Measurements from ENCODE around the gene EHD3.

EHD3 gene

DNA sequence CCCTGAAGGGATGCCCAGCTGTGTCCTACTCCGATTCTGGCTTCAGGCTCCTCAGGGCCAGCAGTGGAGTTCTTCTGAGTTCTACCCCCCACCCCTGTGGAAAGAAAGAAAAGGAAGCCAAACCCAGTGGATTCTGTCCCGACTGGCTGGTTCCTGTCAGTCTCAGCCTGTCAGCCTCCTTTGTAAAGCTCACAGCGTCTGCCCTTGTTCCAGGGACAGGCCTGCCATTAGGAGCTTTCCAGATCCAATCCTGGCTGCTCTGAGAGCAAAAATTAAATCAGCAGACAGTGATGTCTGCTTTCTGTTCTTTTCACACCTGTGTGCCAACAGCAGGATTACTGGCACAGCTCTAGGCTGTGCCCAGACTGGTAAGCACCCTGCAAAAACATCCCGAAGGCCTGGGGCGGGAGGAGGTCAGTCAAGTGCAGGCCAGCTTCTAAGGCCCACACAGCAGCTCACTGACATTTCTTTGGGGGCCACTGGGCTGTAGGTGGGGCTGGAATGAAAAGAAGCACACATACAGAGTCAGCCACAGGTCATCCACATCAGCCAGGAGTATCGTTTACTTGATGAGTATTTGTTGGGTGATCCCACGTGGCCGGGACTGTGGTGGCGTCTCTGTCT, 69.1 kb downstream of the EHD3 start:
- 77 to 86% methylated on average over 9 of the region's 9 CpGs for WGBS, 2 experiments
- Histone ChIP-seq H3K36me3 (ENCODE audit: control insufficient read depth, insufficient read depth, low read length) (no peaks in the 10 kb centered on the region), H3K27me3 (ENCODE audit: control insufficient read depth, insufficient read depth, low read length, poor library complexity, severe bottlenecking) (no peaks in the 10 kb centered on the region), H3K4me3 (ENCODE audit: insufficient read depth, low read depth, low read length) (no peak overlapping the region), H3K27ac (ENCODE audit: insufficient read depth, low read depth, low read length, poor library complexity, severe bottlenecking) (no peak overlapping the region), H3K9me3 (ENCODE audit: control insufficient read depth, low read length) (no peaks in the 10 kb centered on the region), H3K4me1 (ENCODE audit: control insufficient read depth, insufficient read depth, low read length) (no peaks in the 10 kb centered on the region)

DNA sequence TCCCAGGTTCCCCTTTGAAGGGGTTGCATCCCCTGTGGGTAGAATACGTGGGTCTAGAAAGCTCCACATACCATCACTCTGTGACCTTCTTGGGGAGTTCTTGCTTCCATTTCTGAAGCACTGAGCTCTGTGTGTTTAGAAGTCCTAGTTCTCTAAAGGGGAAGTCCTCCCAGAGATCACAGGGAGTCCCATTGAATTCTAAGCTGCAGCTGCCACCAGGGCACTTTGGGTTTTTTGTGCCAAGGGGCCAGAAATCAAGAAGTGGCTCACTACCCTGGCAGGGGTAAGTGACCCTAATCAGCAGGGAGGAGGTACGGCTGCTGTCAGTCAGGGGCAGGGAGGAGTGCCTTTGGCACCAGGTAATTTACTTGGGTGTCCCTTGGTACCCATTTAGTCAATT, 70.9 kb downstream of the EHD3 start:
- WGBS, 2 experiments, result 87 to 96% methylated on average over 2 of the region's 2 CpGs
- Histone ChIP-seq H3K4me1 (ENCODE audit: control insufficient read depth, insufficient read depth, low read length) (no peaks in the 10 kb centered on the region), H3K4me3 (ENCODE audit: insufficient read depth, low read depth, low read length) (no peak overlapping the region), H3K36me3 (ENCODE audit: control insufficient read depth, insufficient read depth, low read length) (no peaks in the 10 kb centered on the region), H3K27me3 (ENCODE audit: control insufficient read depth, insufficient read depth, low read length, poor library complexity, severe bottlenecking) (no peaks in the 10 kb centered on the region), H3K9me3 (ENCODE audit: control insufficient read depth, low read length) (no peaks in the 10 kb centered on the region), H3K27ac (ENCODE audit: insufficient read depth, low read depth, low read length, poor library complexity, severe bottlenecking) (no peak overlapping the region)

DNA sequence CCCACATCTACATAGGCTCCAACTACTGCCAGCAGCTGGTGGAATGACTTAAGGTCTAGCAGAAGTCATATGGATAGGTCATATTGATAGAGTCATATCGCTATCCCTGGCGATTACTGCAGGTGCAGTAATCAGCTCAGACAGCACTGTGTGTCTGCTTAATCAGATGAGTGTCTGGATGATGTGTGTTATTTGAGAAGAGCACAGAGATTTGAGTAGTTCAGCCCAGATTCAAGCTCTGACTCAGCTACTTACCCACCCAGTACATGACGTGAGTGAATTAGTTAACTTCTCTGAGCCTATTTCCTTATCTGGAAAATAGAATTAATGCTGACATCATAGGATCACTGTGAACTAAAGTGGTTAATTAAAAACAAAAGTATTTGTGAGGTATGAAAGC, 78.9 kb downstream of the EHD3 start:
- no peak overlapping the region for H3K4me3 ChIP-seq (ENCODE audit: insufficient read depth, low read depth, low read length)

DNA sequence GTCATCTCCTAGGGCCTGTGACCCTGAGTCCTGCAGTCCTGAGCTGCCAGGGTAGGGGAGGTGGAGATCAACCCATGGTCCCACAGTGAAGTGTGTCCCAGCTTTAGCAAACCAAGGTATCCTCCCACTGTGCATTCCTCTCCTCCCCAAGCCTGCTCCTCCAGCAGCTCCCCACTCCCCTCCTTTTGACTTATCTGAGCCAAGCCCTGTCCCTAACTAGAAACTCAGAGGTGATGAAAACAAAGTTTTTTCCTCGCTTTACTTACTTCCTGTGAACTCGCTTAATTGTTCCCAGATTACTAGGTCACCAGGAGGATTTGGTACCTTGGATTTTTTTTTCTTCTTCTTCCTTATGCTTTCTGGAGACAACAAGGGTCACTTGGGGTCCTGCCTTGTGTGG, 80.8 kb downstream of the EHD3 start:
- WGBS, 2 experiments, result 91 to 93% methylated on average over 2 of the region's 2 CpGs

More for the DNA sequence above, 78.9 kb downstream of the EHD3 start:
- 91 to 97% methylated on average over 3 of the region's 3 CpGs for WGBS, 2 experiments
- no peak overlapping the region for H3K27ac ChIP-seq (ENCODE audit: insufficient read depth, low read depth, low read length, poor library complexity, severe bottlenecking)
- no peaks in the 10 kb centered on the region for H3K9me3 ChIP-seq (ENCODE audit: control insufficient read depth, low read length)
- no peaks in the 10 kb centered on the region for H3K36me3 ChIP-seq (ENCODE audit: control insufficient read depth, insufficient read depth, low read length)
- H3K27me3 ChIP-seq (ENCODE audit: control insufficient read depth, insufficient read depth, low read length, poor library complexity, severe bottlenecking), result no peaks in the 10 kb centered on the region
- no peaks in the 10 kb centered on the region for H3K4me1 ChIP-seq (ENCODE audit: control insufficient read depth, insufficient read depth, low read length)

DNA sequence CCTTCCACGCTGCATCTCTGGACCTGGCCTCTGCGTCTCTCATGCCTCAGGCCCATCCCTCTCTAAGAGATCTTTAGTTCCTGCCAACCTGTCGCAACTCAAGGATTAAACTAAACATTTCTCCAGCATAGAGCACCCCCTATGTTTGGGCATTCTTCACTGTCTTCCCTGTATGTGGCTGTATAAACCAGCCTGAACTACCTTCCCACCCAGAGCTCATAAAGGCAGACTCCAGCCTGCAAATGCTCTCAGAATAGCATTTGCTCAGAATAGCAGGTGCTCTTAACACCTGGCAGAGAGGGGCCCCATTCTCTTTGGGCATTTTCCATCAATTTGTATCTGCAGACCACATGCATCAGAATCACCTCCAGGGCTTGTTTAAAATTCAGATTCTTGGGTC, 83.4 kb downstream of the EHD3 start:
- H3K36me3 ChIP-seq (ENCODE audit: control insufficient read depth, insufficient read depth, low read length), result no peaks in the 10 kb centered on the region
- 62 to 64% methylated on average over 3 of the region's 3 CpGs for WGBS, 2 experiments

More for the DNA sequence above, 80.8 kb downstream of the EHD3 start:
- Histone ChIP-seq H3K9me3 (ENCODE audit: control insufficient read depth, low read length) (no peaks in the 10 kb centered on the region), H3K27me3 (ENCODE audit: control insufficient read depth, insufficient read depth, low read length, poor library complexity, severe bottlenecking) (no peaks in the 10 kb centered on the region), H3K4me3 (ENCODE audit: insufficient read depth, low read depth, low read length) (no peak overlapping the region), H3K36me3 (ENCODE audit: control insufficient read depth, insufficient read depth, low read length) (no peaks in the 10 kb centered on the region), H3K4me1 (ENCODE audit: control insufficient read depth, insufficient read depth, low read length) (no peaks in the 10 kb centered on the region), H3K27ac (ENCODE audit: insufficient read depth, low read depth, low read length, poor library complexity, severe bottlenecking) (no peak overlapping the region)

DNA sequence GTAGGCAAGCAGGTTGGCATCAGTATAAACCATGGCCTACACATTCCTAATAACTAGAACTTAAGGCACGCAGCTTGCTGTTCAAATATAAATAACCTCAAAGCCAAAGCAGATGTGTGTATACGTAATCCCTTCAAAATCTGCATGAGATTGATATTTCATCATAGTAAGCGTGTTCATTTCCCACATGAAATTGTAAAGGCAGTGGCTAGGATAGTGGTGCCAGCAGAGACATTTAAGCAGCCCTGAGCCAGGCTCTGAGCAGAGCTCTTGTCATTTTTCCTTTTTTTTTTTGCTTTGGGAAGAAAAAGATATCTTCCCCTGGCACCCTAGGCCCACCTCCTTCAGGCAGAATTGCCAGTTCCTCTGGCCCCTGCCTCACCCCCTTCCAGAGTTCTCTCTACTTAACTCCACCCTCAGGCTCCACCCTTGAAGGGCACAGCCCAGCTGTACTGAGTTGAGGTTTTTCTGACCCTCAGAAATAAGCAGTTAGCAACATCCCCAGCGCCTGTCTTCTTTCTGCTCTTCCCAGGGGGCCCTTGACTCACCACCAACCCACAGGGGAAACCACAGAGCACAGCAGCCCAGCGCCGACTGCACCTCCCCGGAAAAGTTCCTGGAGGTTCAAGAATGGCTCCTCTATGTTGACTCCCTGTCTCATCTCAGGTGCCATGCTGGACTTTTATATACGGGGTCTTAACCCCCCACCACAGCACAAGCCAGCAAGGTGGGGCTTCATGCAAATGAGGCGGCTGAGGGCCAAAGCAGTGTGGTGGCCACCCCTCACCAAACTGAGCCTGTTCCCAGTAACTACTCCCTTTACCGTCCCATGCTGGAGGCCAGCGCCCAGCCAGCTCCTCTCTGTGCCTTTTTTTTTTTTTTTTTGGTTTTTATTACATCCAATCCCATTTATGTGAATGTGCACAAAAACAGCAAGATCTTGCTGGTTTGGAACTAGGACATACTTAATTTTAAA, 84.7 kb downstream of the EHD3 start:
- Histone ChIP-seq H3K4me1 (ENCODE audit: control insufficient read depth, insufficient read depth, low read length) (no peaks in the 10 kb centered on the region), H3K9me3 (ENCODE audit: control insufficient read depth, low read length) (no peaks in the 10 kb centered on the region), H3K36me3 (ENCODE audit: control insufficient read depth, insufficient read depth, low read length) (no peaks in the 10 kb centered on the region), H3K4me3 (ENCODE audit: insufficient read depth, low read depth, low read length) (no peak overlapping the region), H3K27ac (ENCODE audit: insufficient read depth, low read depth, low read length, poor library complexity, severe bottlenecking) (no peak overlapping the region), H3K27me3 (ENCODE audit: control insufficient read depth, insufficient read depth, low read length, poor library complexity, severe bottlenecking) (no peaks in the 10 kb centered on the region)
- 81 to 84% methylated on average over 11 of the region's 11 CpGs for WGBS, 2 experiments

More for the DNA sequence above, 83.4 kb downstream of the EHD3 start:
- H3K9me3 ChIP-seq (ENCODE audit: control insufficient read depth, low read length), result no peaks in the 10 kb centered on the region
- no peaks in the 10 kb centered on the region for H3K27me3 ChIP-seq (ENCODE audit: control insufficient read depth, insufficient read depth, low read length, poor library complexity, severe bottlenecking)
- H3K4me1 ChIP-seq (ENCODE audit: control insufficient read depth, insufficient read depth, low read length), result no peaks in the 10 kb centered on the region
- no peak overlapping the region for H3K27ac ChIP-seq (ENCODE audit: insufficient read depth, low read depth, low read length, poor library complexity, severe bottlenecking)
- H3K4me3 ChIP-seq (ENCODE audit: insufficient read depth, low read depth, low read length), result no peak overlapping the region
